H1 (cell line): Measurements from ENCODE around the gene LRRC32. TPM values are rescaled to one million over a fixed set of nuclear protein-coding genes. Genes with fewer than 3 reads are reported as not detected.

Experiments
- CTCF ChIA-PET: fragments of 300-600 bp; sonication (Branson Sonifier 250); formaldehyde crosslinking; loops from one replicate; lab custom pipeline; 2021; ENCODE audit not compliant: partially characterized antibody; lab: Charles Lee
- POLR2A ChIA-PET: fragments of 300-600 bp; sonication (Branson Sonifier 250); formaldehyde crosslinking; loops from one replicate; lab custom pipeline; 2021; ENCODE audit warnings: inconsistent platforms; ENCODE audit not compliant: partially characterized antibody; lab: Charles Lee
- DNase-seq, 2 experiments: peaks; one replicate each; pipeline versions ENCODE4 v3.0.0 to v3.0.0-alpha.2; 2010 to 2022; ENCODE audit warnings: low spot score in 2 of 2, low read depth in 1 of 2, mixed read lengths in 1 of 2
- FAIRE-seq: peaks from 2 replicates; lab custom pipeline; 2011; peaks lifted over from hg19 to GRCh38; lab: Jason Lieb, UNC
- H2AFZ ChIP-seq: 2 replicates; pipeline ENCODE4 v1.8.1; 2012; ENCODE audit warnings: low read length, inconsistent platforms
- H2AK5ac ChIP-seq: 2 replicates; pipeline ENCODE4 v1.6.1; 2013; ENCODE audit warnings: low read depth, low read length
- H2BK120ac ChIP-seq: replicated peaks from 2 replicates; pipeline ENCODE3; 2013; ENCODE audit warnings: low read depth, low read length, inconsistent platforms
- H2BK12ac ChIP-seq: 2 replicates; pipeline ENCODE4 v1.6.1; 2013; ENCODE audit warnings: low read depth, low read length
- H2BK15ac ChIP-seq: 2 replicates; pipeline ENCODE4 v1.6.1; 2013; ENCODE audit warnings: low read length
- H2BK20ac ChIP-seq: 2 replicates; pipeline ENCODE4 v1.6.1; 2013; ENCODE audit warnings: low read length
- H2BK5ac ChIP-seq: 2 replicates; pipeline ENCODE4 v1.6.1; 2013; ENCODE audit warnings: low read depth, low read length
- H3K14ac ChIP-seq: 2 replicates; pipeline ENCODE4 v1.6.1; 2013; ENCODE audit warnings: inconsistent platforms; ENCODE audit not compliant: insufficient read length
- H3K18ac ChIP-seq: 2 replicates; pipeline ENCODE4 v1.6.1; 2013; ENCODE audit warnings: low read length; ENCODE audit errors: extremely low read depth
- H3K23ac ChIP-seq: 2 replicates; pipeline ENCODE4 v1.6.1; 2013; ENCODE audit warnings: inconsistent platforms; ENCODE audit not compliant: insufficient read length
- H3K23me2 ChIP-seq: 2 replicates; pipeline ENCODE4 v1.6.1; 2013; ENCODE audit warnings: low read depth, low read length
- H3K27ac ChIP-seq: 2 replicates; pipeline ENCODE4 v1.6.1; 2011; ENCODE audit warnings: low read depth, low read length, inconsistent platforms
- H3K27me3 ChIP-seq, 4 experiments: replicated peaks in 1 of 4; 1 replicate in 1 of 4; 2 replicates in 3 of 4; pipeline versions ENCODE4 v1.6.1 to v1.8.1; 2011 to 2013; ENCODE audit warnings: low read length in 3 of 4, mild to moderate bottlenecking in 3 of 4, inconsistent platforms in 2 of 4, mixed read lengths in 2 of 4, moderate library complexity in 1 of 4; ENCODE audit not compliant: control insufficient read depth in 3 of 4, insufficient read depth in 3 of 4; ENCODE audit errors: extremely low read depth in 1 of 4
- H3K36me3 ChIP-seq, 4 experiments: 2 replicates each; pipeline versions ENCODE4 v1.6.1 to v1.8.1; 2011 to 2013; ENCODE audit warnings: mild to moderate bottlenecking in 4 of 4, low read length in 3 of 4, moderate library complexity in 2 of 4, control low read depth in 1 of 4, inconsistent platforms in 1 of 4; ENCODE audit not compliant: insufficient read depth in 4 of 4, control insufficient read depth in 2 of 4
- H3K4ac ChIP-seq: replicated peaks from 2 replicates; pipeline ENCODE3; 2013; ENCODE audit warnings: low read length, low read depth, mixed read lengths, inconsistent platforms; ENCODE audit not compliant: insufficient read length
- H3K4me1 ChIP-seq, 4 experiments: replicated peaks in 1 of 4; 1 replicate in 1 of 4; 2 replicates in 3 of 4; pipeline versions ENCODE4 v1.6.1 to v1.8.1; 2011 to 2013; ENCODE audit warnings: low read length in 3 of 4, inconsistent platforms in 2 of 4, mixed read lengths in 1 of 4; ENCODE audit not compliant: insufficient read depth in 4 of 4, control insufficient read depth in 3 of 4
- H3K4me2 ChIP-seq, 2 experiments: 2 replicates each; pipeline versions ENCODE4 v1.6.1 to v1.8.1; 2011 to 2013; ENCODE audit warnings: low read depth in 2 of 2, low read length in 2 of 2, control low read depth in 1 of 2, inconsistent platforms in 1 of 2, mild to moderate bottlenecking in 1 of 2; ENCODE audit not compliant: insufficient read depth in 1 of 2
- H3K4me3 ChIP-seq, 4 experiments: fragments of 200-600, 300-600 bp in 1 of 4; sonication (generic), shearing (Covaris generic), sonication (Bioruptor Twin) in 1 of 4; 2 replicates each; pipeline versions ENCODE4 v1.5.1 to v1.8.1; 2011 to 2016; ENCODE audit warnings: low read length in 4 of 4, low read depth in 3 of 4, control low read depth in 2 of 4, inconsistent platforms in 2 of 4, mild to moderate bottlenecking in 2 of 4, mixed read lengths in 1 of 4, moderate library complexity in 1 of 4; ENCODE audit not compliant: insufficient read depth in 2 of 4; ENCODE audit errors: extremely low read depth in 1 of 4
- H3K56ac ChIP-seq: replicated peaks from 2 replicates; pipeline ENCODE3; 2013; ENCODE audit warnings: low read depth, mild to moderate bottlenecking, mixed read lengths, low read length, inconsistent platforms; ENCODE audit not compliant: insufficient read length
- H3K79me1 ChIP-seq: 2 replicates; pipeline ENCODE4 v1.6.1; 2013; ENCODE audit warnings: low read depth, low read length, control low read depth
- H3K79me2 ChIP-seq, 2 experiments: 2 replicates each; pipeline versions ENCODE4 v1.6.1 to v1.8.1; 2012 to 2013; ENCODE audit warnings: low read length in 2 of 2, mild to moderate bottlenecking in 2 of 2, inconsistent platforms in 1 of 2; ENCODE audit not compliant: insufficient read depth in 2 of 2, control insufficient read depth in 1 of 2
- H3K9ac ChIP-seq, 4 experiments: replicated peaks in 1 of 4; 1 replicate in 1 of 4; 2 replicates in 3 of 4; pipeline versions ENCODE4 v1.6.1 to v1.8.1; 2011 to 2013; ENCODE audit warnings: low read depth in 3 of 4, low read length in 3 of 4, control low read depth in 2 of 4, mild to moderate bottlenecking in 2 of 4, moderate library complexity in 2 of 4, inconsistent platforms in 1 of 4; ENCODE audit errors: extremely low read depth in 1 of 4
- H3K9me3 ChIP-seq, 2 experiments: 2 replicates each; pipeline versions ENCODE4 v1.6.1 to v1.8.1; 2012 to 2013; ENCODE audit warnings: mild to moderate bottlenecking in 2 of 2, moderate library complexity in 2 of 2, control low read depth in 1 of 2, inconsistent platforms in 1 of 2, low read depth in 1 of 2, low read length in 1 of 2, mixed read lengths in 1 of 2; ENCODE audit not compliant: insufficient read depth in 2 of 2
- H4K20me1 ChIP-seq, 2 experiments: replicated peaks in 1 of 2; 2 replicates each; pipeline versions ENCODE3 to v1.8.1; 2011 to 2013; ENCODE audit warnings: inconsistent platforms in 2 of 2, low read length in 2 of 2, mild to moderate bottlenecking in 1 of 2; ENCODE audit not compliant: insufficient read depth in 2 of 2, control insufficient read depth in 1 of 2
- H4K5ac ChIP-seq: 2 replicates; pipeline ENCODE4 v1.6.1; 2013; ENCODE audit warnings: low read length, low read depth, mixed read lengths, inconsistent platforms; ENCODE audit not compliant: insufficient read length
- H4K8ac ChIP-seq: 2 replicates; pipeline ENCODE4 v1.8.0; 2013; ENCODE audit warnings: mild to moderate bottlenecking, moderate library complexity, low read length, inconsistent platforms; ENCODE audit not compliant: insufficient read depth; ENCODE audit errors: extremely low read depth
- H4K91ac ChIP-seq: replicated peaks from 2 replicates; pipeline ENCODE3; 2013; ENCODE audit warnings: low read length, mixed read lengths, inconsistent platforms; ENCODE audit not compliant: insufficient read length
- ASH2L ChIP-seq: fragments of 200-600, 300-600 bp; sonication (generic); IDR thresholded peaks from one replicate; pipeline ENCODE4 v1.7.1; 2017; ENCODE audit warnings: low read length
- CBX5 ChIP-seq: fragments of 300-800, 300-1000 bp; sonication (generic); IDR thresholded peaks from 2 replicates; pipeline ENCODE4 v1.7.1; 2016; ENCODE audit warnings: antibody characterized with exemption, low read length, low read depth
- CHD2 ChIP-seq: IDR thresholded peaks from 2 replicates; pipeline ENCODE4 v1.6.1; 2012; ENCODE audit warnings: low read length, improper control_type of control experiment
- FOSL1 ChIP-seq: IDR thresholded peaks from 2 replicates; pipeline ENCODE4 v1.6.1; 2011; ENCODE audit warnings: mild to moderate bottlenecking, low read depth, low read length, moderate library complexity; ENCODE audit not compliant: insufficient read depth
- TAF1 ChIP-seq: IDR thresholded peaks from 2 replicates; pipeline ENCODE4 v1.6.1; 2011; ENCODE audit warnings: mild to moderate bottlenecking, low read depth, low read length
- YY1 ChIP-seq: IDR thresholded peaks from 2 replicates; pipeline ENCODE4 v1.6.1; 2011; ENCODE audit warnings: low read depth, mild to moderate bottlenecking, low read length
- WGBS, 2 experiments: shearing (Covaris generic) in 1 of 2; methylation state at CpG; one replicate each; pipeline versions ENCODE4 v1.1.6 to v1.1.7; 2013 to 2015; ENCODE audit warnings: low lambda C conversion rate in 2 of 2, mixed read lengths in 2 of 2, inconsistent platforms in 1 of 2, low coverage in 1 of 2, missing lambda C conversion rate in 1 of 2; ENCODE audit not compliant: insufficient replicate concordance in 2 of 2, insufficient coverage in 1 of 2, insufficient read length in 1 of 2; ENCODE audit errors: extremely low coverage in 1 of 2, missing lambda C conversion rate in 1 of 2; 5-methylcytosine and 5-hydroxymethylcytosine counted together
- polyA plus RNA-seq, 7 experiments: library from polyadenylated mRNA; depleted of rRNA in 3 of 7; stranded (reverse) in 5 of 7; unstranded in 2 of 7; fragments of >200 nt in 5 of 7; fragments of 200-250 nt in 2 of 7; gene quantifications; 1 replicate in 5 of 7; 2 replicates in 1 of 7; 4 replicates in 1 of 7; pipeline versions ENCODE4 v1.2.1 to v1.2.3, GENCODE V29; 2011 to 2013; ENCODE audit warnings: missing spikeins in 2 of 7, mixed read lengths in 2 of 7
- total RNA-seq: library from RNA; stranded (reverse); fragmentation: NEBNext Ultra II Directional; extraction: Animal tissue kit (Norgen Biotek cat#: 25700); gene quantifications from 2 replicates; pipeline ENCODE4 v1.2.1, GENCODE V29; 2021
- TF ChIP-seq, protein P1 (sequence below): IDR thresholded peaks from 2 replicates; pipeline ENCODE4 v1.6.1; 2011; ENCODE audit warnings: low read depth, mild to moderate bottlenecking, low read length; ENCODE audit not compliant: insufficient read depth

LRRC32 gene
- total and polyA plus RNA-seq, 2 of the 8 experiments (the other 6 are each of a cell fraction or from before 2014, with no cell fraction given), result 0.99 to 1.9 TPM

GRCh38 chr11:76701294-76702040 lies 30.9 kb upstream of the LRRC32 start:
- Histone ChIP-seq H2BK15ac (no peak overlapping the region), H3K18ac (no peak overlapping the region), H3K9ac (no peak overlapping the region), H3K56ac (no peak overlapping the region), H3K23ac (no peak overlapping the region), H3K4ac (no peak overlapping the region), H2BK5ac (peak overlapping the region; percentile 14; the same call in 1 of the 2 replicates), H4K91ac (peak overlapping the region; percentile 36), H3K79me1 (no peaks in the 10 kb centered on the region; the same call in 1 of the 2 replicates), H3K4me1 (peaks cover 9 to 20% (median 16%) of the 10 kb centered on the region in 4 experiments), H4K5ac (no peak overlapping the region), H3K23me2 (no peaks in the 10 kb centered on the region; the same call in 1 of the 2 replicates), H3K27me3 (no peaks in the 10 kb centered on the region), H3K14ac (no peak overlapping the region), H2BK12ac (peak overlapping the region; percentile 64; the same call in 1 of the 2 replicates), H3K79me2 (no peaks in the 10 kb centered on the region), H2BK20ac (no peak overlapping the region; the same call in none of the 2 replicates), H3K4me3 (no peak overlapping the region), H3K4me2 (no peak overlapping the region), H4K20me1 (no peaks in the 10 kb centered on the region), H2AK5ac (no peak overlapping the region), H3K27ac (no peak overlapping the region), H3K9me3 (peaks cover 0 to 4% of the 10 kb centered on the region in 2 experiments; a peak in 2 of 4 replicates), H3K36me3 (no peaks in the 10 kb centered on the region), H2BK120ac (no peak overlapping the region), H2AFZ (no peak overlapping the region), H4K8ac (no peak overlapping the region)
- ChIA-PET POLR2A (no interaction called here), CTCF (interaction anchor here (0.8 to 4.5 kb wide), 4 partner anchors 15 to 218 kb away, joined by 3 to 20 read pairs (median 11); no protein-coding TSS in a partner anchor)
- DNase-seq (no peak), FAIRE-seq (no peak)
- 90% methylated on average over 7 of the region's 7 CpGs; no CpG with 5 or more reads in 1 of the 2 experiments for WGBS, 2 experiments
- TF ChIP-seq TAF1 (no peak), CBX5 (no peak), CHD2 (no peak), ASH2L (no peak), YY1 (no peak), FOSL1 (no peak)
- TF ChIP-seq, protein P1, sequence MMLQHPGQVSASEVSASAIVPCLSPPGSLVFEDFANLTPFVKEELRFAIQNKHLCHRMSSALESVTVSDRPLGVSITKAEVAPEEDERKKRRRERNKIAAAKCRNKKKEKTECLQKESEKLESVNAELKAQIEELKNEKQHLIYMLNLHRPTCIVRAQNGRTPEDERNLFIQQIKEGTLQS, result no peak
